ENCODE results near the gene B9D1. TPM values are rescaled to one million over a fixed set of nuclear protein-coding genes. Genes with fewer than 3 reads are reported as not detected.

Gene B9D1
- total and polyA plus RNA-seq, 3 donors from 2014 or later: 42.1 to 132 (median 59.9) TPM

GRCh38 chr17:19310151-19310550 is 52.4 kb downstream of the B9D1 start:
- no peak for DNase-seq
- 80 to 91% methylated on average over 4 of the region's 4 CpGs for WGBS, 2 donors

GRCh38 chr17:19309701-19310100 is 52.8 kb downstream of the B9D1 start:
- Histone ChIP-seq H3K9me3 (no peaks in the 10 kb centered on the region), H3K27me3 (no peaks in the 10 kb centered on the region), H3K4me3 (no peak overlapping the region), H3K4me1 (peaks cover 18% of the 10 kb centered on the region), H3K27ac (no peak overlapping the region), H3K36me3 (ENCODE audit: low read depth, missing control alignments) (no peaks in the 10 kb centered on the region)
- TF ChIP-seq CTCF (IDR thresholded peaks at IDR 0.05): no peak
- TF ChIP-seq POLR2A (IDR thresholded peaks at IDR 0.05): no peak
- intact Hi-C loops (cut with DNase I; ENCODE audit: low total_unique reads): no loop called here
- WGBS, 2 donors: 94 to 96% methylated on average over 5 of the region's 5 CpGs
- DNase-seq: no peak

More at GRCh38 chr17:19310151-19310550, 52.4 kb downstream of the B9D1 start:
- TF ChIP-seq POLR2A (IDR thresholded peaks at IDR 0.05) (no peak), CTCF (IDR thresholded peaks at IDR 0.05) (no peak)
- Histone ChIP-seq H3K9me3 (no peaks in the 10 kb centered on the region), H3K4me3 (no peak overlapping the region), H3K27ac (no peak overlapping the region), H3K36me3 (ENCODE audit: low read depth, missing control alignments) (no peaks in the 10 kb centered on the region), H3K27me3 (no peaks in the 10 kb centered on the region), H3K4me1 (peaks cover 14% of the 10 kb centered on the region)
- intact Hi-C loops (cut with DNase I; ENCODE audit: low total_unique reads): no loop called here

GRCh38 chr17:19308398-19308797 is 54.1 kb downstream of the B9D1 start:
- H3K4me1 ChIP-seq: peaks cover 22% of the 10 kb centered on the region
- H3K9me3 ChIP-seq: no peaks in the 10 kb centered on the region
- no peak overlapping the region for H3K27ac ChIP-seq
- no peaks in the 10 kb centered on the region for H3K36me3 ChIP-seq (ENCODE audit: low read depth, missing control alignments)
- no peak overlapping the region for H3K4me3 ChIP-seq
- no peaks in the 10 kb centered on the region for H3K27me3 ChIP-seq
- WGBS, 2 donors: 94 to 98% methylated on average over 8 of the region's 8 CpGs
- intact Hi-C loops (cut with DNase I; ENCODE audit: low total_unique reads): no loop called here
- DNase-seq: no peak
- no peak for TF ChIP-seq POLR2A (IDR thresholded peaks at IDR 0.05)
- TF ChIP-seq CTCF (IDR thresholded peaks at IDR 0.05): no peak

GRCh38 chr17:19307521-19307920 is 55.0 kb downstream of the B9D1 start:
- 97 to 98% methylated on average over 10 of the region's 10 CpGs for WGBS, 2 donors
- H3K9me3 ChIP-seq: no peaks in the 10 kb centered on the region
- H3K4me1 ChIP-seq: peaks cover 25% of the 10 kb centered on the region
- H3K36me3 ChIP-seq (ENCODE audit: low read depth, missing control alignments): no peaks in the 10 kb centered on the region
- no peaks in the 10 kb centered on the region for H3K27me3 ChIP-seq
- no peak for DNase-seq
- intact Hi-C loops (cut with DNase I; ENCODE audit: low total_unique reads): no loop called here
- H3K27ac ChIP-seq: no peak overlapping the region
- no peak overlapping the region for H3K4me3 ChIP-seq
- TF ChIP-seq CTCF (IDR thresholded peaks at IDR 0.05) (no peak), POLR2A (IDR thresholded peaks at IDR 0.05) (no peak)

Data from testis (tissue), 3 donors.